ENCODE data around the gene AKR1D1. TPM values are rescaled to one million over a fixed set of nuclear protein-coding genes. Genes with fewer than 3 reads are reported as not detected.
"Not testable (repeated sequence)": the region's sequence is repeated elsewhere in the genome, so short reads cannot be mapped to it uniquely, and the experiment has no call there.

AKR1D1 gene
- polyA plus RNA-seq, 2 donors = not detected

GRCh38 chr7:138067774-138068173, 8.5 kb upstream of the AKR1D1 start:
- 91 to 97% methylated on average over 3 of the region's 3 CpGs for WGBS, 2 donors
- no peak overlapping the region for H3K4me3 ChIP-seq (ENCODE audit: low read depth in 1 of 2, low read length in 2 of 2)
- no peaks in the 10 kb centered on the region for H3K9me3 ChIP-seq (ENCODE audit: control insufficient read depth in 2 of 2, insufficient read depth in 1 of 2, low read depth in 1 of 2, low read length in 1 of 2)
- no peaks in the 10 kb centered on the region for H3K36me3 ChIP-seq (ENCODE audit: control insufficient read depth in 2 of 2, insufficient read depth in 2 of 2, low read length in 1 of 2)
- no peaks in the 10 kb centered on the region for H3K4me1 ChIP-seq (ENCODE audit: control insufficient read depth in 2 of 2, insufficient read depth in 2 of 2, low read length in 1 of 2)
- H3K27ac ChIP-seq (ENCODE audit: low read depth in 2 of 2, low read length in 1 of 2) = no peak overlapping the region
- H3K27me3 ChIP-seq (ENCODE audit: control insufficient read depth in 1 of 2, insufficient read depth in 2 of 2, low read length in 2 of 2) = no peaks in the 10 kb centered on the region

- Histone ChIP-seq H3K4me1 (ENCODE audit: control insufficient read depth in 2 of 2, insufficient read depth in 2 of 2, low read length in 1 of 2) (no peaks in the 10 kb centered on the region), H3K4me3 (ENCODE audit: low read depth in 1 of 2, low read length in 2 of 2) (no peak overlapping the region), H3K9me3 (ENCODE audit: control insufficient read depth in 2 of 2, insufficient read depth in 1 of 2, low read depth in 1 of 2, low read length in 1 of 2) (no peaks in the 10 kb centered on the region), H3K27ac (ENCODE audit: low read depth in 2 of 2, low read length in 1 of 2) (no peak overlapping the region), H3K27me3 (ENCODE audit: control insufficient read depth in 1 of 2, insufficient read depth in 2 of 2, low read length in 2 of 2) (no peaks in the 10 kb centered on the region), H3K36me3 (ENCODE audit: control insufficient read depth in 2 of 2, insufficient read depth in 2 of 2, low read length in 1 of 2) (no peaks in the 10 kb centered on the region)
- WGBS, 2 donors = 67 to 74% methylated on average over 2 of the region's 2 CpGs
Observed at GRCh38 chr7:138070908-138071307, 5.4 kb upstream of the AKR1D1 start.

- 62 to 65% methylated on average over 2 of the region's 2 CpGs for WGBS, 2 donors
- no peak overlapping the region for H3K27ac ChIP-seq (ENCODE audit: low read depth in 2 of 2, low read length in 1 of 2)
Observed at GRCh38 chr7:138072726-138073125, 3.5 kb upstream of the AKR1D1 start.

GRCh38 chr7:138074121-138074520, 2.1 kb upstream of the AKR1D1 start:
- no peaks in the 10 kb centered on the region for H3K4me1 ChIP-seq (ENCODE audit: control insufficient read depth in 2 of 2, insufficient read depth in 2 of 2, low read length in 1 of 2)
- H3K27ac ChIP-seq (ENCODE audit: low read depth in 2 of 2, low read length in 1 of 2) = no peak overlapping the region
- WGBS, 2 donors = 50 to 53% methylated on average over 2 of the region's 2 CpGs
- no peaks in the 10 kb centered on the region for H3K9me3 ChIP-seq (ENCODE audit: control insufficient read depth in 2 of 2, insufficient read depth in 1 of 2, low read depth in 1 of 2, low read length in 1 of 2)
- no peaks in the 10 kb centered on the region for H3K36me3 ChIP-seq (ENCODE audit: control insufficient read depth in 2 of 2, insufficient read depth in 2 of 2, low read length in 1 of 2)
- H3K4me3 ChIP-seq (ENCODE audit: low read depth in 1 of 2, low read length in 2 of 2) = no peak overlapping the region
- no peaks in the 10 kb centered on the region for H3K27me3 ChIP-seq (ENCODE audit: control insufficient read depth in 1 of 2, insufficient read depth in 2 of 2, low read length in 2 of 2)

More at GRCh38 chr7:138072726-138073125, 3.5 kb upstream of the AKR1D1 start:
- Histone ChIP-seq H3K4me1 (ENCODE audit: control insufficient read depth in 2 of 2, insufficient read depth in 2 of 2, low read length in 1 of 2) (no peaks in the 10 kb centered on the region), H3K36me3 (ENCODE audit: control insufficient read depth in 2 of 2, insufficient read depth in 2 of 2, low read length in 1 of 2) (no peaks in the 10 kb centered on the region), H3K4me3 (ENCODE audit: low read depth in 1 of 2, low read length in 2 of 2) (no peak overlapping the region), H3K27me3 (ENCODE audit: control insufficient read depth in 1 of 2, insufficient read depth in 2 of 2, low read length in 2 of 2) (no peaks in the 10 kb centered on the region), H3K9me3 (ENCODE audit: control insufficient read depth in 2 of 2, insufficient read depth in 1 of 2, low read depth in 1 of 2, low read length in 1 of 2) (no peaks in the 10 kb centered on the region)

GRCh38 chr7:138074540-138074939, 1.7 kb upstream of the AKR1D1 start:
- no peaks in the 10 kb centered on the region for H3K36me3 ChIP-seq (ENCODE audit: control insufficient read depth in 2 of 2, insufficient read depth in 2 of 2, low read length in 1 of 2)
- H3K4me1 ChIP-seq (ENCODE audit: control insufficient read depth in 2 of 2, insufficient read depth in 2 of 2, low read length in 1 of 2) = no peaks in the 10 kb centered on the region
- WGBS, 2 donors = 22 to 30% methylated on average over 1 of the region's 1 CpG

GRCh38 chr7:138075350-138075749, 909 bp upstream of the AKR1D1 start:
- Histone ChIP-seq H3K27ac (ENCODE audit: low read depth in 2 of 2, low read length in 1 of 2) (no peak overlapping the region), H3K9me3 (ENCODE audit: control insufficient read depth in 2 of 2, insufficient read depth in 1 of 2, low read depth in 1 of 2, low read length in 1 of 2) (peaks cover 0 to 2% of the 10 kb centered on the region in 2 donors), H3K4me1 (ENCODE audit: control insufficient read depth in 2 of 2, insufficient read depth in 2 of 2, low read length in 1 of 2) (no peaks in the 10 kb centered on the region), H3K4me3 (ENCODE audit: low read depth in 1 of 2, low read length in 2 of 2) (no peak overlapping the region), H3K36me3 (ENCODE audit: control insufficient read depth in 2 of 2, insufficient read depth in 2 of 2, low read length in 1 of 2) (no peaks in the 10 kb centered on the region), H3K27me3 (ENCODE audit: control insufficient read depth in 1 of 2, insufficient read depth in 2 of 2, low read length in 2 of 2) (no peaks in the 10 kb centered on the region)
- WGBS, 2 donors = 69 to 72% methylated on average over 3 of the region's 3 CpGs

More at GRCh38 chr7:138074540-138074939, 1.7 kb upstream of the AKR1D1 start:
- no peak overlapping the region for H3K4me3 ChIP-seq (ENCODE audit: low read depth in 1 of 2, low read length in 2 of 2)
- no peaks in the 10 kb centered on the region for H3K9me3 ChIP-seq (ENCODE audit: control insufficient read depth in 2 of 2, insufficient read depth in 1 of 2, low read depth in 1 of 2, low read length in 1 of 2)
- H3K27me3 ChIP-seq (ENCODE audit: control insufficient read depth in 1 of 2, insufficient read depth in 2 of 2, low read length in 2 of 2) = no peaks in the 10 kb centered on the region
- no peak overlapping the region for H3K27ac ChIP-seq (ENCODE audit: low read depth in 2 of 2, low read length in 1 of 2)

GRCh38 chr7:138075786-138076185, 473 bp upstream of the AKR1D1 start:
- not testable (repeated sequence) for H3K36me3 ChIP-seq (ENCODE audit: control insufficient read depth in 2 of 2, insufficient read depth in 2 of 2, low read length in 1 of 2); H3K27me3 ChIP-seq (ENCODE audit: control insufficient read depth in 1 of 2, insufficient read depth in 2 of 2, low read length in 2 of 2); H3K9me3 ChIP-seq (ENCODE audit: control insufficient read depth in 2 of 2, insufficient read depth in 1 of 2, low read depth in 1 of 2, low read length in 1 of 2); H3K4me3 ChIP-seq (ENCODE audit: low read depth in 1 of 2, low read length in 2 of 2); H3K27ac ChIP-seq (ENCODE audit: low read depth in 2 of 2, low read length in 1 of 2); H3K4me1 ChIP-seq (ENCODE audit: control insufficient read depth in 2 of 2, insufficient read depth in 2 of 2, low read length in 1 of 2)
- 87 to 89% methylated on average over 1 of the region's 1 CpG for WGBS, 2 donors

- 99 to 100% methylated on average over 2 of the region's 2 CpGs for WGBS, 2 donors
- Histone ChIP-seq H3K36me3 (ENCODE audit: control insufficient read depth in 2 of 2, insufficient read depth in 2 of 2, low read length in 1 of 2) (no peaks in the 10 kb centered on the region), H3K27ac (ENCODE audit: low read depth in 2 of 2, low read length in 1 of 2) (no peak overlapping the region), H3K4me3 (ENCODE audit: low read depth in 1 of 2, low read length in 2 of 2) (no peak overlapping the region), H3K9me3 (ENCODE audit: control insufficient read depth in 2 of 2, insufficient read depth in 1 of 2, low read depth in 1 of 2, low read length in 1 of 2) (peaks cover 0 to 2% of the 10 kb centered on the region in 2 donors), H3K27me3 (ENCODE audit: control insufficient read depth in 1 of 2, insufficient read depth in 2 of 2, low read length in 2 of 2) (no peaks in the 10 kb centered on the region), H3K4me1 (ENCODE audit: control insufficient read depth in 2 of 2, insufficient read depth in 2 of 2, low read length in 1 of 2) (no peaks in the 10 kb centered on the region)
Observed at GRCh38 chr7:138077809-138078208, 1.6 kb downstream of the AKR1D1 start.

GRCh38 chr7:138079137-138079536, 2.9 kb downstream of the AKR1D1 start:
- Histone ChIP-seq H3K4me3 (ENCODE audit: low read depth in 1 of 2, low read length in 2 of 2) (no peak overlapping the region), H3K27me3 (ENCODE audit: control insufficient read depth in 1 of 2, insufficient read depth in 2 of 2, low read length in 2 of 2) (no peaks in the 10 kb centered on the region), H3K9me3 (ENCODE audit: control insufficient read depth in 2 of 2, insufficient read depth in 1 of 2, low read depth in 1 of 2, low read length in 1 of 2) (peaks cover 0 to 2% of the 10 kb centered on the region in 2 donors), H3K4me1 (ENCODE audit: control insufficient read depth in 2 of 2, insufficient read depth in 2 of 2, low read length in 1 of 2) (no peaks in the 10 kb centered on the region), H3K36me3 (ENCODE audit: control insufficient read depth in 2 of 2, insufficient read depth in 2 of 2, low read length in 1 of 2) (no peaks in the 10 kb centered on the region), H3K27ac (ENCODE audit: low read depth in 2 of 2, low read length in 1 of 2) (no peak overlapping the region)
- 86 to 94% methylated on average over 1 of the region's 1 CpG for WGBS, 2 donors

GRCh38 chr7:138081868-138082267, 5.6 kb downstream of the AKR1D1 start:
- 83 to 84% methylated on average over 4 of the region's 4 CpGs for WGBS, 2 donors

More at GRCh38 chr7:138081868-138082267, 5.6 kb downstream of the AKR1D1 start:
- Histone ChIP-seq H3K27me3 (ENCODE audit: control insufficient read depth in 1 of 2, insufficient read depth in 2 of 2, low read length in 2 of 2) (no peaks in the 10 kb centered on the region), H3K9me3 (ENCODE audit: control insufficient read depth in 2 of 2, insufficient read depth in 1 of 2, low read depth in 1 of 2, low read length in 1 of 2) (peaks cover 0 to 2% of the 10 kb centered on the region in 2 donors), H3K4me3 (ENCODE audit: low read depth in 1 of 2, low read length in 2 of 2) (no peak overlapping the region), H3K27ac (ENCODE audit: low read depth in 2 of 2, low read length in 1 of 2) (no peak overlapping the region), H3K4me1 (ENCODE audit: control insufficient read depth in 2 of 2, insufficient read depth in 2 of 2, low read length in 1 of 2) (no peaks in the 10 kb centered on the region), H3K36me3 (ENCODE audit: control insufficient read depth in 2 of 2, insufficient read depth in 2 of 2, low read length in 1 of 2) (no peaks in the 10 kb centered on the region)
